Astrocyte of the spinal cord (primary cell): Measurements from ENCODE around the gene LIME1.

Experiments used
- DNase-seq: peaks from one replicate; pipeline ENCODE4 v3.0.0; 2011; ENCODE audit warnings: low read depth, low spot score
- H3K4me3 ChIP-seq: 2 replicates; pipeline ENCODE4 v1.5.1; 2011; ENCODE audit warnings: low read depth, mild to moderate bottlenecking, low read length, moderate library complexity
- CTCF ChIP-seq: IDR thresholded peaks from 2 replicates; pipeline ENCODE4 v1.5.1; 2012; ENCODE audit warnings: low read depth, mild to moderate bottlenecking, low read length, inconsistent platforms
- in situ Hi-C: cut with HindIII; loops from 2 replicates; pipeline ENCODE4 v1.10.0; 2017; ENCODE audit warnings: low sequenced_read_pairs

LIME1 gene

GRCh38 chr20:63735859-63736718 lies at the start of gene LIME1:
Gene LIME1 (plus strand): TSS chr20:63736664. CDS start chr20:63737550, 886 bp downstream.
- TF ChIP-seq CTCF: no peak
- in situ Hi-C loops: no loop called here
- DNase-seq: no peak
- no peak within 1 kb of the TSS for H3K4me3 ChIP-seq

- no peak for DNase-seq
- H3K4me3 ChIP-seq: no peak overlapping the region
- no peak for TF ChIP-seq CTCF
- in situ Hi-C loops: no loop called here
These were observed 48.9 kb upstream of the LIME1 start for GRCh38 chr20:63687419-63688178.

GRCh38 chr20:63688228-63689045 lies 48.0 kb upstream of the LIME1 start:
- no peak for TF ChIP-seq CTCF
- in situ Hi-C loops: no loop called here
- no peak for DNase-seq
- no peak overlapping the region for H3K4me3 ChIP-seq

- no peak for TF ChIP-seq CTCF
- no peak overlapping the region for H3K4me3 ChIP-seq
- DNase-seq: no peak
- in situ Hi-C loops: no loop called here
These were observed 47.1 kb upstream of the LIME1 start for GRCh38 chr20:63689046-63690002.

- H3K4me3 ChIP-seq: no peak overlapping the region
- no peak for DNase-seq
- in situ Hi-C loops: no loop called here
- TF ChIP-seq CTCF: no peak
These were observed 46.2 kb upstream of the LIME1 start for GRCh38 chr20:63690003-63690897.
